Fibroblast of lung (primary cell): ENCODE data around the gene MMS22L.

ENCODE experiments used
- CTCF ChIP-seq, 2 donors: IDR thresholded peaks in 1 of 2; conservative IDR thresholded peaks in 1 of 2; 1 replicate in 1 of 2; 2 replicates in 1 of 2; pipeline ENCODE4 v1.5.1; 2011 to 2012; ENCODE audit warnings: low read length in 2 of 2, control low read depth in 1 of 2, inconsistent platforms in 1 of 2, low read depth in 1 of 2, mild to moderate bottlenecking in 1 of 2
- EZH2 ChIP-seq: IDR thresholded peaks from 2 replicates; pipeline ENCODE4 v1.5.1; 2012; ENCODE audit warnings: low read length, control low read depth, mild to moderate bottlenecking; ENCODE audit errors: missing control alignments

GRCh38 chr6:97187951-97188350 is 95.1 kb downstream of the MMS22L start:
- TF ChIP-seq CTCF (conservative IDR thresholded peaks at IDR 0.05 in 1 of 2, IDR thresholded peaks at IDR 0.05 in 1 of 2; ENCODE audit: low read depth in 1 of 2, low read length in 2 of 2) (no peak), EZH2 (no peak)
